HEK293T (cell line): ENCODE results near the gene EMSY.
"Not testable (repeated sequence)": the region's sequence is repeated elsewhere in the genome, so short reads cannot be mapped to it uniquely, and the experiment has no call there.

ENCODE experiments used
- CTCF ChIA-PET: fragments of 350-600 bp; formaldehyde crosslinking; extraction: SDS; loops from one replicate; lab custom pipeline; 2021; ENCODE audit warnings: antibody characterized with exemption, inconsistent platforms; lab: Yijun Ruan, JAX
- POLR2A ChIA-PET: fragments of 350-600 bp; formaldehyde crosslinking; extraction: SDS; loops from one replicate; lab custom pipeline; 2020; ENCODE audit warnings: antibody characterized with exemption, inconsistent platforms; lab: Yijun Ruan, JAX
- DNase-seq: peaks from one replicate; pipeline ENCODE4 v3.0.0; 2012; ENCODE audit warnings: mixed read lengths; ENCODE audit errors: extremely low spot score
- ARNT ChIP-seq: fragments of 450-650 bp; IDR thresholded peaks from 2 replicates; pipeline ENCODE4 v1.6.1; 2017; ENCODE audit warnings: mild to moderate bottlenecking
- BHLHE40 ChIP-seq: fragments of 450-650 bp; IDR thresholded peaks from 2 replicates; pipeline ENCODE4 v1.6.1; 2016; ENCODE audit warnings: mild to moderate bottlenecking, moderate library complexity, borderline replicate concordance
- CTBP1 ChIP-seq: fragments of 450-650 bp; IDR thresholded peaks from 2 replicates; pipeline ENCODE4 v1.6.1; 2016; ENCODE audit warnings: borderline replicate concordance
- ELF4 ChIP-seq: fragments of 450-650 bp; IDR thresholded peaks from 2 replicates; pipeline ENCODE4 v1.6.1; 2017; ENCODE audit warnings: antibody characterized with exemption
- FOXA1 ChIP-seq: fragments of 450-650 bp; IDR thresholded peaks from 2 replicates; pipeline ENCODE4 v1.6.1; 2016; ENCODE audit warnings: mild to moderate bottlenecking
- FOXK2 ChIP-seq: fragments of 450-650 bp; IDR thresholded peaks from 2 replicates; pipeline ENCODE4 v1.6.1; 2016; ENCODE audit warnings: mild to moderate bottlenecking
- FOXM1 ChIP-seq: fragments of 450-650 bp; IDR thresholded peaks from 2 replicates; pipeline ENCODE4 v1.6.1; 2017; ENCODE audit warnings: mild to moderate bottlenecking, borderline replicate concordance
- HDGF ChIP-seq: fragments of 450-650 bp; IDR thresholded peaks from 2 replicates; pipeline ENCODE4 v1.6.1; 2017; ENCODE audit warnings: antibody characterized with exemption, borderline replicate concordance
- L3MBTL2 ChIP-seq: fragments of 450-650 bp; conservative IDR thresholded peaks from 2 replicates; pipeline ENCODE4 v1.6.1; 2016; ENCODE audit warnings: mild to moderate bottlenecking
- LEF1 ChIP-seq: fragments of 450-650 bp; IDR thresholded peaks from 2 replicates; pipeline ENCODE4 v1.6.1; 2017; ENCODE audit warnings: mild to moderate bottlenecking, borderline replicate concordance
- NFRKB ChIP-seq: fragments of 450-650 bp; IDR thresholded peaks from 2 replicates; pipeline ENCODE4 v1.6.1; 2016; ENCODE audit warnings: mild to moderate bottlenecking, moderate library complexity
- PKNOX1 ChIP-seq: fragments of 450-650 bp; IDR thresholded peaks from 2 replicates; pipeline ENCODE4 v1.6.1; 2016
- SP1 ChIP-seq: fragments of 450-650 bp; IDR thresholded peaks from 2 replicates; pipeline ENCODE4 v1.6.1; 2017
- SUZ12 ChIP-seq: fragments of 450-650 bp; IDR thresholded peaks from 2 replicates; pipeline ENCODE4 v1.6.1; 2016; ENCODE audit warnings: mild to moderate bottlenecking
- TARDBP ChIP-seq: fragments of 450-650 bp; IDR thresholded peaks from 2 replicates; pipeline ENCODE4 v1.6.1; 2016
- ZNF384 ChIP-seq: fragments of 450-650 bp; IDR thresholded peaks from 2 replicates; pipeline ENCODE4 v1.6.1; 2016

Gene EMSY

GRCh38 chr11:76574879-76575278, 130.1 kb downstream of the EMSY start:
- DNase-seq, result no peak
- ChIA-PET CTCF (no interaction called here), POLR2A (interaction anchor here (0.6 kb wide), 1 partner anchor 835 kb away, joined by 4 read pairs; no protein-coding TSS in a partner anchor)
- TF ChIP-seq PKNOX1 (no peak), ELF4 (no peak)

- no peak for DNase-seq
- POLR2A ChIA-PET, result interaction anchor here (1.2 kb wide), 1 partner anchor 11 kb away, joined by 4 read pairs; no protein-coding TSS in a partner anchor
- CTCF ChIA-PET, result interaction anchor here (0.7 to 1.1 kb wide), 2 partner anchors 8 to 77 kb away, joined by 3 read pairs; no protein-coding TSS in a partner anchor
- TF ChIP-seq ZNF384 (no peak), PKNOX1 (peak; percentile 31; the same call in 1 of the 2 replicates), NFRKB (no peak), TARDBP (no peak), CTBP1 (no peak)
Measured at GRCh38 chr11:76577226-76577920, 132.6 kb downstream of the EMSY start.

GRCh38 chr11:76577921-76578653, 133.3 kb downstream of the EMSY start:
- no peak for DNase-seq
- POLR2A ChIA-PET, result interaction anchor here (1.2 kb wide), 1 partner anchor 10 kb away, joined by 4 read pairs; no protein-coding TSS in a partner anchor
- CTCF ChIA-PET, result interaction anchor here (0.7 to 1.1 kb wide), 3 partner anchors 9 to 846 kb away, joined by 3 read pairs; no protein-coding TSS in a partner anchor
- TF ChIP-seq TARDBP, result no peak
- TF ChIP-seq FOXK2, result no peak
- no peak for TF ChIP-seq PKNOX1
- TF ChIP-seq FOXA1, result no peak
- TF ChIP-seq ZNF384, result no peak
- no peak for TF ChIP-seq L3MBTL2

GRCh38 chr11:76578654-76579055, 133.8 kb downstream of the EMSY start:
- POLR2A ChIA-PET, result no interaction called here
- DNase-seq, result no peak
- TF ChIP-seq CTBP1 (no peak), ELF4 (no peak), BHLHE40 (no peak), PKNOX1 (no peak), FOXM1 (no peak), ARNT (no peak), FOXA1 (no peak), NFRKB (no peak), L3MBTL2 (no peak), SUZ12 (no peak), FOXK2 (no peak)
- CTCF ChIA-PET, result interaction anchor here (0.7 to 1.1 kb wide), 2 partner anchors 76 to 847 kb away, joined by 3 read pairs; no protein-coding TSS in a partner anchor

GRCh38 chr11:76579056-76579751, 134.4 kb downstream of the EMSY start:
- CTCF ChIA-PET, result no interaction called here
- POLR2A ChIA-PET, result no interaction called here
- TF ChIP-seq NFRKB (no peak), ARNT (no peak)
- DNase-seq, result no peak

GRCh38 chr11:76579752-76580151, 134.9 kb downstream of the EMSY start:
- TF ChIP-seq FOXM1 (no peak), BHLHE40 (no peak), FOXA1 (no peak), NFRKB (no peak), LEF1 (no peak), PKNOX1 (no peak), SP1 (no peak), ELF4 (no peak), TARDBP (no peak), CTBP1 (no peak), ZNF384 (no peak), L3MBTL2 (no peak), SUZ12 (no peak), HDGF (no peak), FOXK2 (no peak), ARNT (no peak)
- ChIA-PET CTCF (no interaction called here), POLR2A (no interaction called here)
- no peak for DNase-seq

GRCh38 chr11:76582471-76582870, 137.7 kb downstream of the EMSY start:
- CTCF ChIA-PET, DNase-seq, POLR2A ChIA-PET: not testable (repeated sequence)
